ENCODE measurements around the gene ASB13. TPM values are rescaled to one million over a fixed set of nuclear protein-coding genes. Genes with fewer than 3 reads are reported as not detected.
A peak's percentile ranks its signal among the peaks of the same experiment; 100 is the strongest.

Gene ASB13
- total RNA-seq, 2 donors from 2014 or later = 15.8 to 16.0 TPM

DNA sequence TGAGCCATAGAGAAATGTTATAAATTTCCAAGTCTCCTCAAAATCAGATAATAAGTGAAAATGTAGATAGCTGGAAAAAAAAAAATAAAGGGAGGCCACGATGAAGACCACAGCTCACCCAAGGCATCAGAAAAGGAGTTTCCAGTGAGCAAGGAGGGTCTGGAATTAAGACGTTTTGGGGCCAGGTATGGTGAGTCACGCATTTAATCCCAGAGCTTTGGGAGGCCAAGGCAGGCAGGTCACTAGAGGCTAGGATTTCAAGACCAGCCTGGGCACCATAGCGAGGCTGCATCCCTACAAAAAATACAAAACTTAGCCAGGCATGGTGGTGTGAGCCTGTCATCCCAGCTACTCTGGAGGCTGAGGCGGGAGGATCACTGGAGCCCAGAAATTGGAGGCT lies 65.5 kb downstream of the ASB13 start:
- peak overlapping the region; percentile 3 for H3K4me3 ChIP-seq
- TF ChIP-seq, protein P1, sequence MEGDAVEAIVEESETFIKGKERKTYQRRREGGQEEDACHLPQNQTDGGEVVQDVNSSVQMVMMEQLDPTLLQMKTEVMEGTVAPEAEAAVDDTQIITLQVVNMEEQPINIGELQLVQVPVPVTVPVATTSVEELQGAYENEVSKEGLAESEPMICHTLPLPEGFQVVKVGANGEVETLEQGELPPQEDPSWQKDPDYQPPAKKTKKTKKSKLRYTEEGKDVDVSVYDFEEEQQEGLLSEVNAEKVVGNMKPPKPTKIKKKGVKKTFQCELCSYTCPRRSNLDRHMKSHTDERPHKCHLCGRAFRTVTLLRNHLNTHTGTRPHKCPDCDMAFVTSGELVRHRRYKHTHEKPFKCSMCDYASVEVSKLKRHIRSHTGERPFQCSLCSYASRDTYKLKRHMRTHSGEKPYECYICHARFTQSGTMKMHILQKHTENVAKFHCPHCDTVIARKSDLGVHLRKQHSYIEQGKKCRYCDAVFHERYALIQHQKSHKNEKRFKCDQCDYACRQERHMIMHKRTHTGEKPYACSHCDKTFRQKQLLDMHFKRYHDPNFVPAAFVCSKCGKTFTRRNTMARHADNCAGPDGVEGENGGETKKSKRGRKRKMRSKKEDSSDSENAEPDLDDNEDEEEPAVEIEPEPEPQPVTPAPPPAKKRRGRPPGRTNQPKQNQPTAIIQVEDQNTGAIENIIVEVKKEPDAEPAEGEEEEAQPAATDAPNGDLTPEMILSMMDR (IDR thresholded peaks at IDR 0.05) = no peak
- no peak for DNase-seq (ENCODE audit: low spot score)
- peaks cover 14 to 91% of the 10 kb centered on the region in 2 donors for H3K4me1 ChIP-seq (ENCODE audit: control insufficient read depth in 1 of 2, low read depth in 2 of 2)
- peak overlapping the region; percentile 84 to 87 for H3K27ac ChIP-seq
- H3K9me3 ChIP-seq = no peaks in the 10 kb centered on the region
- ATAC-seq (ENCODE audit: insufficient number of reproducible peaks, low FRiP score, low read depth) = peak; percentile 72
- no peaks in the 10 kb centered on the region for H3K36me3 ChIP-seq
- H3K27me3 ChIP-seq (replicated peaks; ENCODE audit: insufficient read depth) = no peaks in the 10 kb centered on the region

DNA sequence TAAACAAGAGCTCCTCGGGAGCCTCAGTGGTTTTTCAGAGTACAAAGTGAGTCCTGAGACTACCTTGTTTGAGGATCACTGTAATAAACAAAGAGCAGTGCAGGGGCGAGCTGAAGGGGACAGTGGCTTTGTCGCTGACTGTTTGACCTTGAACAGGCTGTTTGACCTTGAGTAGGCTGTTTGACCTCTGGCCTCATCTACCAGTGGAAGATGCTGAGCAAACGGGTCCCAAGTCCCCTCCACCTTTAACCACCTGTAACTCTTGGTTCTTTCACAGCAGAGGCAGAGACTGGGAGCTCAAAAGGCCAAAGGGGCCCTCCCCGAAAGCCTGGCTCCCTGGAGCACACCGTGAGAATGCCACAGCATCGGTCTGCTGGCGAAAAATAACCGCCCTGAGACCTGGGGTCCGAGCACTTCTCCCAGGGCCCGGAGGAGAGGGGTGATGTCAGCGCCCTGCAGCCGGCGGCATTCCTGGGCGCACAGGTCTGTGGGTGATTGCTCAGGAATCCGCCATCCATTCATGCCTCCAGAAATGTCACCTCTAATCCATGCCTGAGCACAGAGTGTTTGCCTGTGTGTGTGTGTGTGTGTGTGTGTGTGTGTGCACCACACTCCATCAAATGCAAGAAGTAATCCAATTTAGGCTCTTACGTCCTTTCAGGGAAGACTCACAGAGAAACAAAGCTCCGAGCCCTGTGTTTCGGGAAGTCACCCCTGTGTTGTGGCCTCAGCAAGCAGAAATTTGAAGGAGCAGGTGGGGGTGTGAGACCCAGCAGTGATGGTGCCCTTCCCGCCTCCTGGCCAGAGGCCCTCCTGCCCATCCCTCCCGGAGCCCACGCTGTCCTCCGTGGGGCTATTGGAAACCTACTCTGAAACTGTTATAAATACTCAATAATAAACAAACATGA lies 66.5 kb downstream of the ASB13 start:
- Histone ChIP-seq H3K4me3 (peak overlapping the region; percentile 3), H3K4me1 (ENCODE audit: control insufficient read depth in 1 of 2, low read depth in 2 of 2) (peaks cover 14 to 91% of the 10 kb centered on the region in 2 donors), H3K36me3 (no peaks in the 10 kb centered on the region), H3K27me3 (replicated peaks; ENCODE audit: insufficient read depth) (no peaks in the 10 kb centered on the region), H3K9me3 (no peaks in the 10 kb centered on the region), H3K27ac (peak overlapping the region; percentile 84 to 87)
- TF ChIP-seq, protein P1 (IDR thresholded peaks at IDR 0.05) = no peak
- DNase-seq (ENCODE audit: low spot score) = no peak
- peak; percentile 13 for ATAC-seq (ENCODE audit: insufficient number of reproducible peaks, low FRiP score, low read depth)

DNA sequence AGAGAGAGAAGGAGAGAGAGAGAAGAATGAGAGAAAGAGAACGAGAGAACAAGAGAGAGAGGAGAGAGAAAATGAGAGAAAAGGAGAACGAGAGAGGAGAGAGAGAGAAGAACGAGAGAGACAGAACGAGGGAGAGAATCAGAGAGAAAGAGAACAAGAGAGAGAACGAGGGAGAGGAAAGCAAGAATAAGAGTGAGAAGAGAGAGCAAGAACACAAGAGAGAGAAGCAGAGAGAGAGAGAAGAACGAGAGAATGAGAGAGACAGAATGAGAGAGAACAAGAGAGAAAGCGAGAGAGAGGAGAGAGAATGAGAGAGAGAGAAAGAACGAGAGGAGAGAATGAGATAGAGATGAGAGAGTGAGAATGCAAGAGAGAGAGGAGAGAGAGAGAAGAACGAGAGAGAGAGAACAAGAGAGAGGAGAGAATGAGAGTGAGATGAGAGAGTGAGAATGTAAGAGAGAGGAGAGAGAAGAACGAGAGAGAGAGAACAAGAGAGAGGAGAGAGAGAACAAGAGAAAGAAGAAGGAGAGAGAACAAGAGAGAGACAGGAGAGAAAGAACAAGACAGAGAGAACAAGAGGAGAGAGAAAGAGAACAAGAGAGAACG lies 68.2 kb downstream of the ASB13 start:
- ATAC-seq (ENCODE audit: insufficient number of reproducible peaks, low FRiP score, low read depth) (no peak), DNase-seq (ENCODE audit: low spot score) (no peak)
- Histone ChIP-seq H3K9me3 (no peaks in the 10 kb centered on the region), H3K36me3 (no peaks in the 10 kb centered on the region), H3K27me3 (replicated peaks; ENCODE audit: insufficient read depth) (no peaks in the 10 kb centered on the region), H3K27ac (peak overlapping the region; percentile 84 to 87), H3K4me1 (ENCODE audit: control insufficient read depth in 1 of 2, low read depth in 2 of 2) (peaks cover 14 to 82% of the 10 kb centered on the region in 2 donors), H3K4me3 (no peak overlapping the region)
- TF ChIP-seq, protein P1 (IDR thresholded peaks at IDR 0.05) = no peak

DNA sequence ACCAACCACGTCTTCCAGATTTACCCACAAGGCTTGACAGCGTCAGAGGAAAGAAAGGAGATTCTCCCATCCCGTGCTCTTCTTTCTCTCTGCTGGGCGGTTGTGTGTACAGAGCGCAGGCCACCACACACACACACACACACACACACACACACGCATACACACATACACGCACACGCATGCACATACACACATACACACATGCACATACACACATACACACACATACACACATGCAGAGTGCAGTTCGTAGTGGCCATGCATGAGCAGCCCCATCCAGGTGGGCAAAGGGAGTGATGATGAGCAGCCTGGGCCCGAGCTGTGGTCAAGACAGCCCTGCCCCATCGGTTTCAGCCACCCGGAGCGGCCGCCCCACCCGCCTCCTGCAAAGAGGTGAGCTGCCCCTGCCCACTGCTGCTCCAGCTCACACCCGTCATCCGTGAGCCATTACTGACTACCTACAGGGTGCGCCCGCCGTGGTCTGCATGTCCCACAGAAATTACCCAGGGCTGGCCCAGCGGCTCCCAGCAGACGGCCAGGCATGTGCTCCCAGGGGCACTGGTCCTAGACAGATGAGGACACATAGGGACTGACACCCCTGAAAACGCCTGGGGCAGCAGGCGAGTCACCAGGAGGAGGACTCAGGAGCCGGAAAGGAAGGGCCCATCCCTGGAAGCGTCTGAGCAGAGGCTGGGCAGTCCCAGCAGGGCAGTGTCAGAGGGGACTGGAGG lies 69.6 kb downstream of the ASB13 start:
- TF ChIP-seq, protein P1 (IDR thresholded peaks at IDR 0.05) = no peak
- H3K36me3 ChIP-seq = no peaks in the 10 kb centered on the region

More for the DNA sequence above, 69.6 kb downstream of the ASB13 start:
- ATAC-seq (ENCODE audit: insufficient number of reproducible peaks, low FRiP score, low read depth) (no peak), DNase-seq (ENCODE audit: low spot score) (no peak)
- no peaks in the 10 kb centered on the region for H3K27me3 ChIP-seq (replicated peaks; ENCODE audit: insufficient read depth)
- H3K4me1 ChIP-seq (ENCODE audit: control insufficient read depth in 1 of 2, low read depth in 2 of 2) = peaks cover 6 to 68% of the 10 kb centered on the region in 2 donors
- no peaks in the 10 kb centered on the region for H3K9me3 ChIP-seq
- no peak overlapping the region for H3K4me3 ChIP-seq
- H3K27ac ChIP-seq = peak overlapping the region; percentile 84 to 87

Data from thoracic aorta (tissue), 2 donors.